NCI-H1417 (cell line): ENCODE data around the gene ZNF816.
"Not testable (repeated sequence)": the region's sequence is repeated elsewhere in the genome, so short reads cannot be mapped to it uniquely, and the experiment has no call there.

Experiments
- DNase-seq, 3 experiments: peaks; one replicate each; lab custom pipeline; 2025; lab: John Stamatoyannopoulos, UW

ZNF816 gene

GRCh38 chr19:52962394-52963246 is at the start of gene ZNF816:
ZNF816 (minus strand) TSS chr19:52962881; CDS start chr19:52956089, 6,792 bp downstream.
- peak; percentile 92 to 96 (median 96) for DNase-seq

- DNase-seq: no peak
Observed at GRCh38 chr19:53012006-53012405, 49.3 kb upstream of the ZNF816 start.

GRCh38 chr19:53010494-53010893 is 47.8 kb upstream of the ZNF816 start:
- DNase-seq: no peak

GRCh38 chr19:53008061-53008778 is 45.5 kb upstream of the ZNF816 start:
- no peak for DNase-seq

- DNase-seq: peak in 1 of 3 experiments; percentile 9
Observed at GRCh38 chr19:53007606-53008005, 44.9 kb upstream of the ZNF816 start.

- DNase-seq: no peak
Observed at GRCh38 chr19:53007200-53007599, 44.5 kb upstream of the ZNF816 start.

- no peak for DNase-seq
Observed at GRCh38 chr19:53004242-53004641, 41.6 kb upstream of the ZNF816 start.

- DNase-seq: no peak
Observed at GRCh38 chr19:53002479-53002878, 39.8 kb upstream of the ZNF816 start.

- DNase-seq: no peak
Observed at GRCh38 chr19:52997975-52998374, 35.3 kb upstream of the ZNF816 start.

GRCh38 chr19:52995711-52996110 is 33.0 kb upstream of the ZNF816 start:
- no peak for DNase-seq

GRCh38 chr19:52993342-52994178 is 30.9 kb upstream of the ZNF816 start:
- DNase-seq: peak in 1 of 3 experiments; percentile 27

GRCh38 chr19:52992109-52993004 is 29.7 kb upstream of the ZNF816 start:
- no peak for DNase-seq

GRCh38 chr19:52991484-52991883 is 28.8 kb upstream of the ZNF816 start:
- DNase-seq: no peak

GRCh38 chr19:52990759-52991418 is 28.2 kb upstream of the ZNF816 start:
- DNase-seq: no peak

GRCh38 chr19:52988506-52988905 is 25.8 kb upstream of the ZNF816 start:
- DNase-seq: no peak

GRCh38 chr19:52987221-52987620 is 24.5 kb upstream of the ZNF816 start:
- no peak for DNase-seq

GRCh38 chr19:52983167-52983566 is 20.5 kb upstream of the ZNF816 start:
- DNase-seq: not testable (repeated sequence)

GRCh38 chr19:52981329-52981728 is 18.6 kb upstream of the ZNF816 start:
- DNase-seq: no peak

- no peak for DNase-seq
Observed at GRCh38 chr19:52967772-52968171, 5.1 kb upstream of the ZNF816 start.

- peak in 2 of 3 experiments; percentile 71 to 82 for DNase-seq
Observed at GRCh38 chr19:52963247-52963618, 552 bp upstream of the ZNF816 start.

- no peak for DNase-seq
Observed at GRCh38 chr19:52961981-52962380, 700 bp downstream of the ZNF816 start.
